MCF 10A (cell line): ENCODE data around the gene PLXDC2. TPM values are rescaled to one million over a fixed set of nuclear protein-coding genes. Genes with fewer than 3 reads are reported as not detected.

Experiments used
- BruUV-seq: library from RNA; stranded (reverse); fragments of 400-500 nt; replicated peaks from 2 replicates; lab custom pipeline; 2021; lab: Mats Ljungman, UMichigan
- CTCF ChIA-PET: fragments of 300-600 bp; sonication (Branson Sonifier 250); formaldehyde crosslinking; extraction: SDS; loops from one replicate; lab custom pipeline; 2021; ENCODE audit warnings: antibody characterized with exemption, inconsistent platforms; lab: Yijun Ruan, JAX
- POLR2A ChIA-PET: fragments of 300-600, 350-650 bp; sonication (Branson Sonifier 250); formaldehyde crosslinking; extraction: SDS; loops from one replicate; lab custom pipeline; 2020; ENCODE audit warnings: antibody characterized with exemption, inconsistent platforms; lab: Yijun Ruan, JAX
- DNase-seq: peaks from one replicate; pipeline ENCODE4 v3.0.0-alpha.2; 2018; ENCODE audit not compliant: unreplicated experiment
- H3K27ac Mint-ChIP-seq: one replicate; pipeline ENCODE4 v1.8.0; 2022; ENCODE audit warnings: mild to moderate bottlenecking, low read depth, mixed read lengths; ENCODE audit not compliant: unreplicated experiment
- H3K27me3 Mint-ChIP-seq: one replicate; pipeline ENCODE4 v1.8.0; 2022; ENCODE audit warnings: mixed read lengths; ENCODE audit not compliant: insufficient read depth, unreplicated experiment
- H3K36me3 Mint-ChIP-seq: one replicate; pipeline ENCODE4 v1.8.0; 2022; ENCODE audit warnings: mild to moderate bottlenecking, moderate library complexity, mixed read lengths; ENCODE audit not compliant: insufficient read depth, unreplicated experiment
- H3K4me1 Mint-ChIP-seq: one replicate; pipeline ENCODE4 v1.8.0; 2022; ENCODE audit warnings: mixed read lengths; ENCODE audit not compliant: insufficient read depth, unreplicated experiment
- H3K4me3 Mint-ChIP-seq: one replicate; pipeline ENCODE4 v1.8.0; 2022; ENCODE audit warnings: mild to moderate bottlenecking, moderate library complexity, mixed read lengths; ENCODE audit not compliant: unreplicated experiment
- H3K9me3 Mint-ChIP-seq: one replicate; pipeline ENCODE4 v1.8.0; 2022; ENCODE audit warnings: mixed read lengths; ENCODE audit not compliant: unreplicated experiment
- CTCF ChIP-seq: fragments of 200-600 bp; IDR thresholded peaks from one replicate; pipeline ENCODE4 v1.8.0; 2022; ENCODE audit warnings: antibody characterized with exemption, mild to moderate bottlenecking; ENCODE audit not compliant: unreplicated experiment
- intact Hi-C: fragments of 100-400 bp; cut with micrococcal nuclease; formaldehyde crosslinking; loops from 2 replicates; pipeline ENCODE4 v1.14.1; 2022
- total RNA-seq: library from RNA; stranded (reverse); gene quantifications from 2 replicates; pipeline ENCODE4 v1.2.3, GENCODE V29; 2022

Gene PLXDC2
- total RNA-seq, 1 experiment from 2014 or later: 23.3 TPM

GRCh38 chr10:19869370-19869769 is 53.1 kb downstream of the PLXDC2 start:
- POLR2A ChIA-PET: no interaction called here
- Mint-ChIP-seq H3K9me3 (peaks cover 8% of the 10 kb centered on the region), H3K27ac (no peak overlapping the region), H3K4me3 (no peak overlapping the region), H3K27me3 (no peaks in the 10 kb centered on the region), H3K36me3 (peaks cover 6% of the 10 kb centered on the region), H3K4me1 (peaks cover 9% of the 10 kb centered on the region)
- no peak for DNase-seq
- intact Hi-C loops: no loop called here
- no TSS peak for BruUV-seq
- CTCF ChIA-PET: interaction anchor here (0.7 kb wide), 2 partner anchors 572 to 1038 kb away, joined by 3 read pairs; no protein-coding TSS in a partner anchor
- TF ChIP-seq CTCF: no peak

GRCh38 chr10:19872504-19873271 is 56.5 kb downstream of the PLXDC2 start:
- H3K27ac Mint-ChIP-seq: no peak overlapping the region
- peaks cover 6% of the 10 kb centered on the region for H3K36me3 Mint-ChIP-seq
- no peak for TF ChIP-seq CTCF
- no peak overlapping the region for H3K4me3 Mint-ChIP-seq
- no peaks in the 10 kb centered on the region for H3K27me3 Mint-ChIP-seq
- CTCF ChIA-PET: interaction anchor here (1.2 kb wide), 1 partner anchor 896 kb away, joined by 3 read pairs; no protein-coding TSS in a partner anchor
- DNase-seq: no peak
- no peaks in the 10 kb centered on the region for H3K9me3 Mint-ChIP-seq
- peaks cover 17% of the 10 kb centered on the region for H3K4me1 Mint-ChIP-seq
- no TSS peak for BruUV-seq
- intact Hi-C loops: no loop called here
- POLR2A ChIA-PET: interaction anchor here (1.6 kb wide), 1 partner anchor 50 kb away, joined by 3 read pairs; no protein-coding TSS in a partner anchor

GRCh38 chr10:19874190-19874589 is 58.0 kb downstream of the PLXDC2 start:
- POLR2A ChIA-PET: interaction anchor here (1.0 to 1.1 kb wide), 2 partner anchors 31 to 58 kb away, joined by 3 to 4 read pairs; no protein-coding TSS in a partner anchor
- Mint-ChIP-seq H3K27me3 (no peaks in the 10 kb centered on the region), H3K4me1 (peaks cover 17% of the 10 kb centered on the region), H3K4me3 (no peak overlapping the region), H3K27ac (no peak overlapping the region), H3K36me3 (peaks cover 6% of the 10 kb centered on the region), H3K9me3 (no peaks in the 10 kb centered on the region)
- intact Hi-C loops: no loop called here
- no TSS peak for BruUV-seq
- CTCF ChIA-PET: interaction anchor here (0.7 to 1.2 kb wide), 2 partner anchors 146 to 894 kb away, joined by 3 read pairs; no protein-coding TSS in a partner anchor
- TF ChIP-seq CTCF: no peak
- DNase-seq: no peak

GRCh38 chr10:19874791-19875190 is 58.6 kb downstream of the PLXDC2 start:
- peaks cover 5% of the 10 kb centered on the region for H3K36me3 Mint-ChIP-seq
- peak overlapping the region; percentile 49 for H3K4me3 Mint-ChIP-seq
- no peaks in the 10 kb centered on the region for H3K27me3 Mint-ChIP-seq
- POLR2A ChIA-PET: interaction anchor here (1.0 to 1.1 kb wide), 2 partner anchors 32 to 59 kb away, joined by 3 to 4 read pairs; no protein-coding TSS in a partner anchor
- BruUV-seq: no TSS peak
- CTCF ChIA-PET: no interaction called here
- peak overlapping the region; percentile 39 for H3K27ac Mint-ChIP-seq
- no peaks in the 10 kb centered on the region for H3K9me3 Mint-ChIP-seq
- TF ChIP-seq CTCF: no peak
- DNase-seq: peak; percentile 74
- intact Hi-C loops: no loop called here
- peaks cover 17% of the 10 kb centered on the region for H3K4me1 Mint-ChIP-seq
